H9 (cell line): ENCODE results near the gene TIMM17A. TPM values are rescaled to one million over a fixed set of nuclear protein-coding genes. Genes with fewer than 3 reads are reported as not detected.

Experiments
- DNase-seq: peaks from one replicate; pipeline ENCODE4 v3.0.0-alpha.2; 2017
- H2AFZ ChIP-seq: one replicate; pipeline ENCODE4 v1.6.1; 2013; ENCODE audit warnings: mild to moderate bottlenecking, low read length, control low read depth, moderate library complexity
- H2AK5ac ChIP-seq: 2 replicates; pipeline ENCODE4 v1.6.1; 2013; ENCODE audit warnings: low read length, control low read depth, mixed read lengths; ENCODE audit not compliant: insufficient read length
- H2BK120ac ChIP-seq: one replicate; pipeline ENCODE4 v1.6.1; 2013; ENCODE audit warnings: low read depth, mild to moderate bottlenecking, low read length, control low read depth, inconsistent platforms; ENCODE audit not compliant: poor library complexity, severe bottlenecking
- H2BK12ac ChIP-seq: 2 replicates; pipeline ENCODE4 v1.6.1; 2013; ENCODE audit warnings: low read length, control low read depth, mixed read lengths, low read depth; ENCODE audit not compliant: insufficient read length
- H2BK15ac ChIP-seq: 2 replicates; pipeline ENCODE4 v1.6.1; 2013; ENCODE audit warnings: low read depth, low read length, control low read depth
- H2BK20ac ChIP-seq: one replicate; pipeline ENCODE4 v1.6.1; 2013; ENCODE audit warnings: low read depth, mild to moderate bottlenecking, low read length, control low read depth, inconsistent platforms; ENCODE audit not compliant: poor library complexity, severe bottlenecking
- H2BK5ac ChIP-seq: 2 replicates; pipeline ENCODE4 v1.6.1; 2013; ENCODE audit warnings: low read length, control low read depth, mixed read lengths; ENCODE audit not compliant: insufficient read length
- H3K14ac ChIP-seq: 2 replicates; pipeline ENCODE4 v1.6.1; 2013; ENCODE audit warnings: low read length, control low read depth; ENCODE audit not compliant: insufficient read depth
- H3K18ac ChIP-seq: 2 replicates; pipeline ENCODE4 v1.6.1; 2013; ENCODE audit warnings: low read depth, mild to moderate bottlenecking, mixed read lengths, low read length, control low read depth; ENCODE audit not compliant: insufficient read length
- H3K23ac ChIP-seq: 2 replicates; pipeline ENCODE4 v1.6.1; 2013; ENCODE audit warnings: low read length, control low read depth, mixed read lengths, low read depth; ENCODE audit not compliant: insufficient read length
- H3K23me2 ChIP-seq: 2 replicates; pipeline ENCODE4 v1.6.1; 2013; ENCODE audit warnings: low read depth, mild to moderate bottlenecking, mixed read lengths, low read length, control low read depth; ENCODE audit not compliant: insufficient read length, poor library complexity, severe bottlenecking
- H3K27ac ChIP-seq: 2 replicates; pipeline ENCODE4 v1.5.1; 2013; ENCODE audit warnings: low read length, control low read depth, mixed read lengths, low read depth; ENCODE audit not compliant: insufficient read length
- H3K27me3 ChIP-seq: 2 replicates; pipeline ENCODE4 v1.6.1; 2013; ENCODE audit warnings: low read length, control low read depth, inconsistent platforms; ENCODE audit not compliant: insufficient read depth
- H3K4ac ChIP-seq: 2 replicates; pipeline ENCODE4 v1.6.1; 2013; ENCODE audit warnings: low read depth, mild to moderate bottlenecking, control low read depth, inconsistent platforms, low read length, moderate library complexity
- H3K4me1 ChIP-seq: 2 replicates; pipeline ENCODE4 v1.6.1; 2013; ENCODE audit warnings: low read length, control low read depth, inconsistent platforms; ENCODE audit not compliant: insufficient read depth
- H3K4me2 ChIP-seq: 2 replicates; pipeline ENCODE4 v1.6.1; 2013; ENCODE audit warnings: low read length, control low read depth, mixed read lengths; ENCODE audit not compliant: insufficient read length, insufficient read depth
- H3K56ac ChIP-seq: 2 replicates; pipeline ENCODE4 v1.6.1; 2013; ENCODE audit warnings: low read depth, mild to moderate bottlenecking, mixed read lengths, low read length, control low read depth; ENCODE audit not compliant: insufficient read length
- H3K79me1 ChIP-seq: 2 replicates; pipeline ENCODE4 v1.6.1; 2013; ENCODE audit warnings: low read depth, mild to moderate bottlenecking, moderate library complexity, low read length, control low read depth, inconsistent platforms; ENCODE audit not compliant: insufficient read depth, poor library complexity, severe bottlenecking
- H3K79me2 ChIP-seq: 2 replicates; pipeline ENCODE4 v1.6.1; 2013; ENCODE audit warnings: low read length, control low read depth, inconsistent platforms; ENCODE audit not compliant: insufficient read depth
- H3K9ac ChIP-seq: 2 replicates; pipeline ENCODE4 v1.6.1; 2013; ENCODE audit warnings: low read length, control low read depth, mixed read lengths; ENCODE audit not compliant: insufficient read length; ENCODE audit errors: extremely low read depth
- H3K9me3 ChIP-seq: one replicate; pipeline ENCODE4 v1.6.1; 2013; ENCODE audit warnings: low read depth, low read length, inconsistent platforms; ENCODE audit not compliant: control insufficient read depth
- H3T11ph ChIP-seq: one replicate; pipeline ENCODE4 v1.6.1; 2013; ENCODE audit warnings: mild to moderate bottlenecking, low read length, control low read depth, inconsistent platforms
- H4K20me1 ChIP-seq: one replicate; pipeline ENCODE4 v1.6.1; 2013; ENCODE audit not compliant: control insufficient read depth, insufficient read length, insufficient read depth
- H4K5ac ChIP-seq: 2 replicates; pipeline ENCODE4 v1.6.1; 2013; ENCODE audit warnings: low read depth, mild to moderate bottlenecking, mixed read lengths, low read length, control low read depth; ENCODE audit not compliant: insufficient read length
- H4K8ac ChIP-seq: replicated peaks from 2 replicates; pipeline ENCODE4 v1.6.1; 2013; ENCODE audit warnings: low read length, control low read depth, mixed read lengths, low read depth; ENCODE audit not compliant: insufficient read length
- H4K91ac ChIP-seq: 2 replicates; pipeline ENCODE4 v1.6.1; 2013; ENCODE audit warnings: low read depth, mild to moderate bottlenecking, moderate library complexity, mixed read lengths, low read length, control low read depth; ENCODE audit not compliant: insufficient read length
- H3K27ac Mint-ChIP-seq, 3 experiments: 2 replicates in 2 of 3; 3 replicates in 1 of 3; pipeline ENCODE4 v1.8.0; 2020 to 2021; ENCODE audit warnings: mixed read lengths in 3 of 3, mild to moderate bottlenecking in 1 of 3, moderate library complexity in 1 of 3
- H3K27me3 Mint-ChIP-seq: 2 replicates; pipeline ENCODE4 v1.8.0; 2021; ENCODE audit warnings: low read depth, mild to moderate bottlenecking, moderate library complexity, mixed read lengths
- H3K36me3 Mint-ChIP-seq, 3 experiments: 2 replicates in 2 of 3; 3 replicates in 1 of 3; pipeline ENCODE4 v1.8.0; 2020 to 2021; ENCODE audit warnings: low read depth in 3 of 3, mixed read lengths in 3 of 3; ENCODE audit not compliant: insufficient read depth in 1 of 3
- H3K4me1 Mint-ChIP-seq, 2 experiments: 2 replicates each; pipeline ENCODE4 v1.8.0; 2020; ENCODE audit warnings: mixed read lengths in 2 of 2
- H3K4me3 Mint-ChIP-seq, 2 experiments: 2 replicates in 1 of 2; 3 replicates in 1 of 2; pipeline ENCODE4 v1.8.0; 2020 to 2021; ENCODE audit warnings: mild to moderate bottlenecking in 2 of 2, mixed read lengths in 2 of 2, moderate library complexity in 1 of 2
- H3K9me3 Mint-ChIP-seq, 2 experiments: 2 replicates in 1 of 2; 3 replicates in 1 of 2; pipeline ENCODE4 v1.8.0; 2020; ENCODE audit warnings: mild to moderate bottlenecking in 2 of 2, mixed read lengths in 2 of 2, moderate library complexity in 1 of 2
- WGBS: extraction: QIAGEN DNeasy Blood & Tissue Kit; methylation state at CpG from one replicate; pipeline ENCODE4 v1.1.7; 2013; ENCODE audit warnings: missing lambda C conversion rate, low lambda C conversion rate, mixed read lengths; ENCODE audit not compliant: insufficient read length; ENCODE audit errors: extremely low coverage; 5-methylcytosine and 5-hydroxymethylcytosine counted together
- total RNA-seq: library from RNA; stranded (reverse); gene quantifications from 2 replicates; pipeline ENCODE4 v1.2.1, GENCODE V29; 2021
- TF ChIP-seq, protein P1 (sequence below): fragments of 200-600 bp; sonication (generic); conservative IDR thresholded peaks from 3 replicates; pipeline ENCODE4 v1.8.0; 2021; ENCODE audit warnings: antibody characterized with exemption, mild to moderate bottlenecking

TIMM17A gene
- total RNA-seq, 1 experiment from 2014 or later, result 60.9 TPM

DNA sequence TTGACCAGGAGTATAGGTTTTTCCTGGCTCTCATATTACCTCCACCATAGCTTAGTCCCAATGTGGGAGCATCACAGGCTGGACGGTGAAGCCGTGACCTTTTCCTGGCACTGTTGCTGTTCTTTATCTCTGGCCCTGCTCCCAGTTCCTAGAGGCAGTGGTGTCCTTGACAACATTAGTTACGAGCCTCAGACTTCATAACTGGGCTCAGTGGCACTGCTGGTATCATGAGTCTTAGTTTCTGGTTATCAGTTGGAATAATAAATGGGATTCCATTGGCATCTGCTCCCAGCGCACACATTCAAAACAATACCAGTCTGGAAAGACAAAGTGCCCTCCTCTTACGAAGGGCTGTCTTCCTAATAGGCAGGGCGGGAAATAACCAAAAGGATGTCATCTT is 35.1 kb downstream of the TIMM17A start:
- no peak for DNase-seq
- H3K27ac ChIP-seq, result no peak overlapping the region
- H3K27me3 ChIP-seq, result no peaks in the 10 kb centered on the region
- no peak overlapping the region for H2BK12ac ChIP-seq
- no peak overlapping the region for H2BK20ac ChIP-seq
- H3K4me2 ChIP-seq, result no peak overlapping the region
- WGBS, result no CpG with 5 or more reads among the region's 6 CpGs
- H3K79me1 ChIP-seq, result no peaks in the 10 kb centered on the region
- Mint-ChIP-seq H3K9me3 (no peaks in the 10 kb centered on the region; a peak in 1 of 5 replicates), H3K27ac (no peak overlapping the region), H3K36me3 (peaks cover 20 to 66% (median 52%) of the 10 kb centered on the region in 3 experiments), H3K27me3 (no peaks in the 10 kb centered on the region), H3K4me1 (peaks cover 5 to 8% of the 10 kb centered on the region in 2 experiments; a peak in 3 of 4 replicates), H3K4me3 (no peak overlapping the region)
- no peaks in the 10 kb centered on the region for H3K23me2 ChIP-seq
- no peak overlapping the region for H3K4ac ChIP-seq
- H3K23ac ChIP-seq, result no peak overlapping the region
- no peak overlapping the region for H2BK5ac ChIP-seq
- no peak overlapping the region for H3K14ac ChIP-seq
- H3K9me3 ChIP-seq, result no peaks in the 10 kb centered on the region
- H3K4me1 ChIP-seq, result no peaks in the 10 kb centered on the region
- no peak overlapping the region for H3K18ac ChIP-seq
- H4K91ac ChIP-seq, result no peak overlapping the region
- no peak overlapping the region for H3K9ac ChIP-seq
- H4K20me1 ChIP-seq, result no peaks in the 10 kb centered on the region
- peaks cover under 1% of the 10 kb centered on the region; the same call in 1 of the 2 replicates for H3K79me2 ChIP-seq
- H3K56ac ChIP-seq, result no peak overlapping the region
- no peak overlapping the region for H4K8ac ChIP-seq
- no peak overlapping the region for H2BK120ac ChIP-seq
- H4K5ac ChIP-seq, result no peak overlapping the region
- no peak overlapping the region for H2AFZ ChIP-seq
- no peak overlapping the region for H2AK5ac ChIP-seq
- no peak overlapping the region for H3T11ph ChIP-seq
- no peak overlapping the region for H2BK15ac ChIP-seq
- TF ChIP-seq, protein P1, sequence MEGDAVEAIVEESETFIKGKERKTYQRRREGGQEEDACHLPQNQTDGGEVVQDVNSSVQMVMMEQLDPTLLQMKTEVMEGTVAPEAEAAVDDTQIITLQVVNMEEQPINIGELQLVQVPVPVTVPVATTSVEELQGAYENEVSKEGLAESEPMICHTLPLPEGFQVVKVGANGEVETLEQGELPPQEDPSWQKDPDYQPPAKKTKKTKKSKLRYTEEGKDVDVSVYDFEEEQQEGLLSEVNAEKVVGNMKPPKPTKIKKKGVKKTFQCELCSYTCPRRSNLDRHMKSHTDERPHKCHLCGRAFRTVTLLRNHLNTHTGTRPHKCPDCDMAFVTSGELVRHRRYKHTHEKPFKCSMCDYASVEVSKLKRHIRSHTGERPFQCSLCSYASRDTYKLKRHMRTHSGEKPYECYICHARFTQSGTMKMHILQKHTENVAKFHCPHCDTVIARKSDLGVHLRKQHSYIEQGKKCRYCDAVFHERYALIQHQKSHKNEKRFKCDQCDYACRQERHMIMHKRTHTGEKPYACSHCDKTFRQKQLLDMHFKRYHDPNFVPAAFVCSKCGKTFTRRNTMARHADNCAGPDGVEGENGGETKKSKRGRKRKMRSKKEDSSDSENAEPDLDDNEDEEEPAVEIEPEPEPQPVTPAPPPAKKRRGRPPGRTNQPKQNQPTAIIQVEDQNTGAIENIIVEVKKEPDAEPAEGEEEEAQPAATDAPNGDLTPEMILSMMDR, result no peak
